Adrenal gland (tissue), 12 donors: ENCODE measurements around the gene THRSP. TPM values are rescaled to one million over a fixed set of nuclear protein-coding genes. Genes with fewer than 3 reads are reported as not detected.
"Not testable (repeated sequence)": the region's sequence is repeated elsewhere in the genome, so short reads cannot be mapped to it uniquely, and the experiment has no call there.

Experiments used
- DNase-seq, 7 donors: peaks; one replicate each; pipeline ENCODE4 v3.0.0-alpha.2; 2019 to 2020
- H3K27ac ChIP-seq, 5 donors: fragments of 200-600 bp; sonication (generic) in 4 of 5; 1 replicate in 3 of 5; 2 replicates in 2 of 5; pipeline versions ENCODE4 v1.5.1 to v1.8.0; 2016 to 2020; ENCODE audit warnings: mild to moderate bottlenecking in 1 of 5
- H3K27me3 ChIP-seq: fragments of 200-600 bp; 2 replicates; pipeline ENCODE4 v1.8.0; 2021
- H3K36me3 ChIP-seq, 2 donors: fragments of 200-600 bp; replicated peaks in 1 of 2; 1 replicate in 1 of 2; 2 replicates in 1 of 2; pipeline versions ENCODE4 v1.5.1 to v1.8.0; 2018 to 2022
- H3K4me1 ChIP-seq, 2 donors: fragments of 200-600 bp; replicated peaks in 1 of 2; 1 replicate in 1 of 2; 2 replicates in 1 of 2; pipeline versions ENCODE4 v1.5.1 to v1.8.0; 2018 to 2021
- H3K4me3 ChIP-seq, 4 donors: fragments of 200-600 bp; sonication (generic) in 3 of 4; one replicate each; pipeline ENCODE4 v1.5.1; 2016 to 2018
- H3K9me3 ChIP-seq, 3 donors: fragments of 200-600 bp; sonication (generic) in 1 of 3; replicated peaks in 1 of 3; 1 replicate in 2 of 3; 2 replicates in 1 of 3; pipeline versions ENCODE4 v1.5.1 to v1.8.0; 2016 to 2021
- POLR2A ChIP-seq, 2 donors: fragments of 450-650 bp; IDR thresholded peaks; one replicate each; pipeline ENCODE4 v1.6.1; 2017; ENCODE audit warnings: antibody characterized with exemption in 2 of 2, mild to moderate bottlenecking in 2 of 2, moderate library complexity in 1 of 2
- WGBS, 4 donors: extraction: QIAGEN DNeasy Blood & Tissue Kit in 2 of 4; methylation state at CpG; one replicate each; pipeline versions ENCODE4 v1.1.5 to v1.1.7; 2013 to 2017; 5-methylcytosine and 5-hydroxymethylcytosine counted together
- intact Hi-C, 2 donors: fragments of 100-400 bp; cut with DNase I; formaldehyde crosslinking; loops; one replicate each; pipeline versions ENCODE4 v1.14.1 to v1.15.0; 2022 to 2023
- polyA plus RNA-seq, 3 donors: library from polyadenylated mRNA; stranded (reverse); fragments of 200-250 nt in 2 of 3; fragments of 350-450 nt in 1 of 3; fragmentation: Illumina TruSeq in 1 of 3; extraction: RNeasy Lipid Tissue Mini Kit (QIAGEN cat#74804) in 1 of 3; gene quantifications; one replicate each; pipeline ENCODE4 v1.2.3, GENCODE V29; 2013 to 2014
- total RNA-seq, 9 donors: library from RNA; depleted of rRNA in 4 of 9; stranded (reverse); fragments of >200 nt in 4 of 9; fragments of 120-200 nt in 1 of 9; fragmentation: NEBNext Ultra II Directional in 1 of 9; extraction: Animal tissue kit (Norgen Biotek cat#: 25700) in 1 of 9; gene quantifications; one replicate each; pipeline versions ENCODE4 v1.1.0 to v1.2.4, GENCODE V29; 2013 to 2023
- TF ChIP-seq, protein P1 (sequence below), 6 experiments: fragments of 450-650 bp in 4 of 6; fragments of 200-600 bp in 2 of 6; sonication (generic) in 1 of 6; IDR thresholded peaks; 1 replicate in 5 of 6; 2 replicates in 1 of 6; pipeline versions ENCODE4 v1.5.1 to v1.8.0; 2016 to 2021; ENCODE audit warnings: antibody characterized with exemption in 6 of 6, mild to moderate bottlenecking in 2 of 6, moderate library complexity in 1 of 6
- donor health status: healthy with polysubstance abuse.
- donor health status: Bipolar disorder and iron deficiency.
- donor health status: DM: yes; HTN: yes; CAD: no.
- donor health status: DM: no; HTN: no; CAD: no.
- donor health status: DM: no; HTN: no; CAD: no.
- donor health status: DM: yes; HTN: yes; CAD: no.

THRSP gene
- total and polyA plus RNA-seq, 12 donors: 0.22 to 64.5 (median 1.3) TPM; not detected in 1

DNA sequence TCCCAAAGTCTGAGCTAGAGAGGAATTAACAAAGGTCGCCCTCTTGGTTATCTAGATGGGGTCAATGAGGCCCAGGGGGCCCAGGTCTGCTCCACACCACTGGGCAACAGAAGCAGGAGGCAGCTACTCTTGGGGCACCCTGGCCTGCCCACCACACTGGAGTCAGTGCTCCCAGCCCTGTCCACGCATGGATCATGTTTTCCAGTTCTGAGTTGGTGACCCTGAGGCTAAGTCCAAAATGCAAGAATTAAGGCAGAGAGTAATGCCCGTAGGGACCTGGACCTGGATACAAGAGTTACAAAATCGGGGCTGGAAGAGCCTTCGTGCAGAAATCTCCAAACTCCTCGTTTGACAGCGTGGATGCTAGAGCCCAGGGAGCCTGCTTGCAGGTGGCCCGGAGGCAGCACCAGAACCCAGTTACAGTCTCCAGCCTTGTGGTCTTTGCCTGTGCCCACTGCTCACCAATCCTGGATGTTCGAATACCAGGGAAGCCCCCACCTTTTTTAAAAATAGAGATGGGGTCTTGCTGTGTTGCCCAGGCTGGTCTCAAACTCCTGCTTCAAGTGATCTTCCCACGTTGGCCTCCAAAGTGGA lies 6.1 kb upstream of the THRSP start:
- WGBS, 4 donors: 54 to 69% (median 67%) methylated on average over 9 to 10 of the region's 10 CpGs
- Histone ChIP-seq H3K4me1 (peaks cover 15 to 17% of the 10 kb centered on the region in 2 donors), H3K27me3 (no peaks in the 10 kb centered on the region), H3K27ac (peak overlapping the region in 1 of 5 donors; percentile 7), H3K9me3 (no peaks in the 10 kb centered on the region), H3K4me3 (no peak overlapping the region), H3K36me3 (no peaks in the 10 kb centered on the region)
- intact Hi-C loops: no loop called here
- TF ChIP-seq, protein P1, sequence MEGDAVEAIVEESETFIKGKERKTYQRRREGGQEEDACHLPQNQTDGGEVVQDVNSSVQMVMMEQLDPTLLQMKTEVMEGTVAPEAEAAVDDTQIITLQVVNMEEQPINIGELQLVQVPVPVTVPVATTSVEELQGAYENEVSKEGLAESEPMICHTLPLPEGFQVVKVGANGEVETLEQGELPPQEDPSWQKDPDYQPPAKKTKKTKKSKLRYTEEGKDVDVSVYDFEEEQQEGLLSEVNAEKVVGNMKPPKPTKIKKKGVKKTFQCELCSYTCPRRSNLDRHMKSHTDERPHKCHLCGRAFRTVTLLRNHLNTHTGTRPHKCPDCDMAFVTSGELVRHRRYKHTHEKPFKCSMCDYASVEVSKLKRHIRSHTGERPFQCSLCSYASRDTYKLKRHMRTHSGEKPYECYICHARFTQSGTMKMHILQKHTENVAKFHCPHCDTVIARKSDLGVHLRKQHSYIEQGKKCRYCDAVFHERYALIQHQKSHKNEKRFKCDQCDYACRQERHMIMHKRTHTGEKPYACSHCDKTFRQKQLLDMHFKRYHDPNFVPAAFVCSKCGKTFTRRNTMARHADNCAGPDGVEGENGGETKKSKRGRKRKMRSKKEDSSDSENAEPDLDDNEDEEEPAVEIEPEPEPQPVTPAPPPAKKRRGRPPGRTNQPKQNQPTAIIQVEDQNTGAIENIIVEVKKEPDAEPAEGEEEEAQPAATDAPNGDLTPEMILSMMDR (IDR thresholded peaks at IDR 0.05): no peak
- no peak for TF ChIP-seq POLR2A (IDR thresholded peaks at IDR 0.05)
- DNase-seq: no peak

DNA sequence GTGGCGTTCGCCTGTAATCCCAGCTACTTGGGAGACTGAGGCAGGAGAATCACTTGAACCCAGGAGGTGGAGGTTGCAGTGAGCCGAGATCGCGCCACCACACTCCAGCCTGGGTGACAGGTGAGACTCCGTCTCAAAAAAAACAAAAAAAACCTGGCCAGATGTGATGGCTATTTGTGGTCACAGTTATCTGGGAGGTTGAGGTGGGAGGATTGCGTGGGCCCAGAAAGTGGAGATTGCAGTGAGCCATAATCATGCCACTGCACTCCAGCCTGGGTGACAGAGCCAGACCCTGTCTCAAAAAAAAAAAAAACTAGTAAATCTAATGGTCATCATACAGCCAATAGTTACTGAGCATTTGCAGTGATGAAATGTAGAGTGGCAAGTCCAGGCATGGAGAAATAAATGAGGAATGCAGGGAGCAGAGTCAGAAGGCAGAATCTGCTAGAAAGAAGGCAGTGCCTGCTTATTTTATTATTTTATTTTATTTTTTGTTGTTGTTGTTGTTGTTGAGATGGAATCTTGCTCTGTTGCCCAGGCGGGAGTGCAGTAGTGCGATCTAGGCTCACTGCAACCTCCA lies 3.8 kb upstream of the THRSP start:
- H3K27me3 ChIP-seq, H3K4me3 ChIP-seq, H3K36me3 ChIP-seq, H3K9me3 ChIP-seq, DNase-seq, intact Hi-C loops: not testable (repeated sequence)
- Histone ChIP-seq H3K27ac (peak overlapping the region in 1 of 5 donors; percentile 80), H3K4me1 (peaks cover 21 to 26% of the 10 kb centered on the region in 2 donors)
- WGBS, 4 donors: 91 to 98% (median 96%) methylated on average over 9 of the region's 9 CpGs

GRCh38 chr11:78060533-78060932 lies 3.1 kb upstream of the THRSP start:
- H3K36me3 ChIP-seq: no peaks in the 10 kb centered on the region
- 83 to 91% (median 85%) methylated on average over 7 to 8 of the region's 8 CpGs for WGBS, 4 donors
- no peak for TF ChIP-seq POLR2A (IDR thresholded peaks at IDR 0.05)
- TF ChIP-seq, protein P1 (IDR thresholded peaks at IDR 0.05): no peak
- H3K27ac ChIP-seq: peak overlapping the region in 2 of 5 donors; percentile 45 to 80
- intact Hi-C loops: no loop called here
- peaks cover 21 to 26% of the 10 kb centered on the region in 2 donors for H3K4me1 ChIP-seq
- no peak for DNase-seq
- no peaks in the 10 kb centered on the region for H3K9me3 ChIP-seq
- H3K4me3 ChIP-seq: no peak overlapping the region
- H3K27me3 ChIP-seq: no peaks in the 10 kb centered on the region

GRCh38 chr11:78061088-78061920 lies 2.4 kb upstream of the THRSP start:
- Histone ChIP-seq H3K27me3 (no peaks in the 10 kb centered on the region), H3K36me3 (no peaks in the 10 kb centered on the region), H3K27ac (peak overlapping the region; percentile 54 to 87 (median 66)), H3K9me3 (no peaks in the 10 kb centered on the region), H3K4me3 (no peak overlapping the region), H3K4me1 (peaks cover 21 to 26% of the 10 kb centered on the region in 2 donors)
- TF ChIP-seq, protein P1 (IDR thresholded peaks at IDR 0.05): no peak
- TF ChIP-seq POLR2A (IDR thresholded peaks at IDR 0.05): no peak
- 28 to 44% (median 35%) methylated on average over 4 of the region's 4 CpGs for WGBS, 4 donors
- peak; percentile 71 to 96 (median 92) for DNase-seq
- intact Hi-C loops: no loop called here
